ENCODE data around the gene PFDN5. TPM values are rescaled to one million over a fixed set of nuclear protein-coding genes. Genes with fewer than 3 reads are reported as not detected.

PFDN5 gene
- total RNA-seq, 2 experiments from 2014 or later = 253 to 322 TPM

GRCh38 chr12:53300187-53300586 lies 4.8 kb downstream of the PFDN5 start:
- H3K4me3 Mint-ChIP-seq = peak overlapping the region; percentile 85
- H3K9me3 Mint-ChIP-seq (ENCODE audit: low read depth) = no peaks in the 10 kb centered on the region
- peaks cover 65% of the 10 kb centered on the region for H3K4me1 Mint-ChIP-seq
- ChIA-PET POLR2A (interaction anchor here (0.6 to 1.3 kb wide), 5 partner anchors 14 to 106 kb away, joined by 3 to 7 read pairs (median 3); partner anchors contain the start of gene AAAS), CTCF (interaction anchor here (1.3 to 18.7 kb wide), 6 partner anchors 21 to 209 kb away, joined by 3 to 173 read pairs (median 6); partner anchors contain the start of genes AAAS and CSAD)
- peak overlapping the region; percentile 92 for H3K27ac Mint-ChIP-seq
- ATAC-seq (no peak), DNase-seq (peak; percentile 38)
- H3K27me3 Mint-ChIP-seq = no peaks in the 10 kb centered on the region
- intact Hi-C loops (cut with DNase I, micrococcal nuclease) = no loop called here
- peaks cover 53% of the 10 kb centered on the region for H3K36me3 Mint-ChIP-seq (ENCODE audit: low read depth)

- H3K27ac Mint-ChIP-seq = peak overlapping the region; percentile 62
- intact Hi-C loops (cut with DNase I, micrococcal nuclease) = no loop called here
- peaks cover 49% of the 10 kb centered on the region for H3K36me3 Mint-ChIP-seq (ENCODE audit: low read depth)
Observed at GRCh38 chr12:53302903-53303302, 7.6 kb downstream of the PFDN5 start.

GRCh38 chr12:53306826-53307225 lies 11.5 kb downstream of the PFDN5 start:
- Mint-ChIP-seq H3K9me3 (ENCODE audit: low read depth) (no peaks in the 10 kb centered on the region), H3K27me3 (no peaks in the 10 kb centered on the region), H3K4me1 (peaks cover 10% of the 10 kb centered on the region), H3K4me3 (no peak overlapping the region), H3K36me3 (ENCODE audit: low read depth) (peaks cover 28% of the 10 kb centered on the region), H3K27ac (peak overlapping the region; percentile 34)
- POLR2A ChIA-PET = no interaction called here
- CTCF ChIA-PET = no interaction called here
- DNase-seq (no peak), ATAC-seq (no peak)
- intact Hi-C loops (cut with DNase I, micrococcal nuclease) = no loop called here

More at GRCh38 chr12:53302903-53303302, 7.6 kb downstream of the PFDN5 start:
- H3K4me3 Mint-ChIP-seq = no peak overlapping the region
- ChIA-PET POLR2A (no interaction called here), CTCF (interaction anchor here (0.6 to 11.7 kb wide), 4 partner anchors 16 to 237 kb away, joined by 3 to 166 read pairs (median 4); partner anchors contain the start of gene AAAS)
- no peak for DNase-seq
- H3K4me1 Mint-ChIP-seq = peaks cover 45% of the 10 kb centered on the region
- H3K27me3 Mint-ChIP-seq = no peaks in the 10 kb centered on the region
- ATAC-seq = no peak
- no peaks in the 10 kb centered on the region for H3K9me3 Mint-ChIP-seq (ENCODE audit: low read depth)

GRCh38 chr12:53308276-53308675 lies 12.9 kb downstream of the PFDN5 start:
- peaks cover 22% of the 10 kb centered on the region for H3K36me3 Mint-ChIP-seq (ENCODE audit: low read depth)
- no peak overlapping the region for H3K4me3 Mint-ChIP-seq
- POLR2A ChIA-PET = no interaction called here
- H3K27me3 Mint-ChIP-seq = no peaks in the 10 kb centered on the region
- intact Hi-C loops (cut with DNase I, micrococcal nuclease) = no loop called here
- H3K4me1 Mint-ChIP-seq = no peaks in the 10 kb centered on the region
- CTCF ChIA-PET = interaction anchor here (0.6 to 1.5 kb wide), 8 partner anchors 12 to 148 kb away, joined by 3 to 6 read pairs (median 3); partner anchors contain the start of gene AAAS
- no peak for ATAC-seq
- H3K9me3 Mint-ChIP-seq (ENCODE audit: low read depth) = no peaks in the 10 kb centered on the region
- H3K27ac Mint-ChIP-seq = no peak overlapping the region
- no peak for DNase-seq

GRCh38 chr12:53313996-53314395 lies 18.7 kb downstream of the PFDN5 start:
- H3K27ac Mint-ChIP-seq = peak overlapping the region; percentile 19
- CTCF ChIA-PET = interaction anchor here (1.9 kb wide), 1 partner anchor 31 kb away, joined by 5 read pairs; no protein-coding TSS in a partner anchor
- no peaks in the 10 kb centered on the region for H3K27me3 Mint-ChIP-seq
- peaks cover 4% of the 10 kb centered on the region for H3K4me1 Mint-ChIP-seq
- intact Hi-C loops (cut with DNase I, micrococcal nuclease) = no loop called here
- H3K36me3 Mint-ChIP-seq (ENCODE audit: low read depth) = peaks cover 35% of the 10 kb centered on the region
- no peak overlapping the region for H3K4me3 Mint-ChIP-seq
- POLR2A ChIA-PET = no interaction called here
- no peaks in the 10 kb centered on the region for H3K9me3 Mint-ChIP-seq (ENCODE audit: low read depth)
- ATAC-seq (no peak), DNase-seq (no peak)

- peak overlapping the region; percentile 87 for H3K4me3 Mint-ChIP-seq
- peak overlapping the region; percentile 95 for H3K27ac Mint-ChIP-seq
- no peaks in the 10 kb centered on the region for H3K27me3 Mint-ChIP-seq
- ChIA-PET CTCF (interaction anchor here (0.6 to 7.9 kb wide), 66 partner anchors 10 to 315 kb away, joined by 3 to 166 read pairs (median 6); partner anchors contain the start of genes CSAD, EIF4B, ESPL1 and ITGB7), POLR2A (interaction anchor here (0.5 to 3.1 kb wide), 15 partner anchors 11 to 355 kb away, joined by 3 to 22 read pairs (median 5); partner anchors contain the start of genes ATP5MC2, CSAD, MAP3K12 and MYG1)
- DNase-seq = no peak
- H3K36me3 Mint-ChIP-seq (ENCODE audit: low read depth) = peaks cover 20% of the 10 kb centered on the region
- intact Hi-C loops (cut with DNase I, micrococcal nuclease) = loop anchor here (1.0 to 10.0 kb wide), 18 partner anchors 21 to 962 kb away; partner anchors contain the start of genes CSAD (in 2 of the 2), ESPL1 (in 2 of the 2), PFDN5 (in 2 of the 2) and TARBP2 (in 2 of the 2)
- H3K4me1 Mint-ChIP-seq = peaks cover 36% of the 10 kb centered on the region
- no peaks in the 10 kb centered on the region for H3K9me3 Mint-ChIP-seq (ENCODE audit: low read depth)
- ATAC-seq = no peak
Observed at GRCh38 chr12:53320352-53321195, 25.2 kb downstream of the PFDN5 start.

- H3K36me3 Mint-ChIP-seq (ENCODE audit: low read depth) = peaks cover 6% of the 10 kb centered on the region
- H3K9me3 Mint-ChIP-seq (ENCODE audit: low read depth) = no peaks in the 10 kb centered on the region
- intact Hi-C loops (cut with DNase I, micrococcal nuclease) = loop anchor here (1.0 to 10.0 kb wide), 8 partner anchors 21 to 958 kb away; partner anchors contain the start of genes ATF7 (in 1 of the 2), CBX5 (in 1 of the 2) and HNRNPA1 (in 1 of the 2)
- H3K27ac Mint-ChIP-seq = peak overlapping the region; percentile 92
- ChIA-PET CTCF (interaction anchor here (0.6 to 7.9 kb wide), 29 partner anchors 14 to 279 kb away, joined by 3 to 166 read pairs (median 6); partner anchors contain the start of genes AMHR2, ESPL1, ITGB7 and MYG1), POLR2A (interaction anchor here (0.6 to 2.1 kb wide), 8 partner anchors 14 to 187 kb away, joined by 3 to 11 read pairs (median 3); partner anchors contain the start of gene PFDN5)
- peak; percentile 36 for ATAC-seq
- peak; percentile 78 for DNase-seq
- H3K4me3 Mint-ChIP-seq = peak overlapping the region; percentile 76
- no peaks in the 10 kb centered on the region for H3K27me3 Mint-ChIP-seq
- H3K4me1 Mint-ChIP-seq = peaks cover 35% of the 10 kb centered on the region
Observed at GRCh38 chr12:53324113-53324778, 28.9 kb downstream of the PFDN5 start.

GRCh38 chr12:53324779-53325510 lies 29.6 kb downstream of the PFDN5 start:
- Mint-ChIP-seq H3K4me1 (peaks cover 34% of the 10 kb centered on the region), H3K9me3 (ENCODE audit: low read depth) (no peaks in the 10 kb centered on the region), H3K36me3 (ENCODE audit: low read depth) (peaks cover 5% of the 10 kb centered on the region), H3K27me3 (no peaks in the 10 kb centered on the region), H3K27ac (peak overlapping the region; percentile 92), H3K4me3 (peak overlapping the region; percentile 76)
- POLR2A ChIA-PET = interaction anchor here (0.6 to 2.1 kb wide), 5 partner anchors 20 to 237 kb away, joined by 3 to 11 read pairs (median 3); partner anchors contain the start of gene PFDN5
- CTCF ChIA-PET = interaction anchor here (0.7 to 7.9 kb wide), 12 partner anchors 14 to 186 kb away, joined by 3 to 166 read pairs (median 10); partner anchors contain the start of genes MYG1 and PFDN5
- ATAC-seq (peak; percentile 71), DNase-seq (peak; percentile 95)
- intact Hi-C loops (cut with DNase I, micrococcal nuclease) = loop anchor here (1.0 to 10.0 kb wide), 8 partner anchors 20 to 957 kb away; partner anchors contain the start of genes ATF7 (in 1 of the 2), CBX5 (in 1 of the 2) and HNRNPA1 (in 1 of the 2)

- Mint-ChIP-seq H3K36me3 (ENCODE audit: low read depth) (peaks cover 2% of the 10 kb centered on the region), H3K27ac (peak overlapping the region; percentile 76), H3K9me3 (ENCODE audit: low read depth) (no peaks in the 10 kb centered on the region), H3K4me1 (peaks cover 27% of the 10 kb centered on the region), H3K27me3 (no peaks in the 10 kb centered on the region), H3K4me3 (peak overlapping the region; percentile 76)
- CTCF ChIA-PET = interaction anchor here (0.7 to 7.9 kb wide), 10 partner anchors 20 to 186 kb away, joined by 3 to 166 read pairs (median 22); partner anchors contain the start of genes MYG1 and PFDN5
- POLR2A ChIA-PET = interaction anchor here (0.6 to 2.1 kb wide), 5 partner anchors 20 to 236 kb away, joined by 3 to 11 read pairs (median 3); partner anchors contain the start of gene PFDN5
- intact Hi-C loops (cut with DNase I, micrococcal nuclease) = loop anchor here (2.0 to 10.0 kb wide), 3 partner anchors 111 to 301 kb away; partner anchors contain the start of gene ATF7 (in 1 of the 2)
- peak; percentile 61 for DNase-seq
- no peak for ATAC-seq
Observed at GRCh38 chr12:53325511-53326061, 30.2 kb downstream of the PFDN5 start.
